ENCODE data around the gene PPP1R1A.

DNA sequence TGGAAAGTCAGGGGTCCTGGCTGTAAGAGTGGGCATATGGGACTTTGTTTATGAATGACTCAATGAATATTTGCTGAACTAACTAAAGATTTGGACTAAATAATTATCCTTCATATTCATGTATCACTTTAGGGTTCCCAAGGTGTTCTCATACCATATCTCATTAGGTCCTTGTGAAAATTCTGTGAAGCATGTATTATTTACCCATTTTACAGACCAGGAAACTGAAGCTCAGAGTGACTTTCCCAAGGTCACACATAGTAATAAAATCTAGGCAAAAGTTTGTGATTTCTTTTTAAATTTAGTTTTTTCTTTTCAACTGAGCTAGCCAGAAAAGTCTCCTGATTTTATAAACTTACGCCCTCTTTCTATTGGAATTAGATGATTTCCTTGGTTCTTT, 29.7 kb downstream of the PPP1R1A start:
- TF ChIP-seq, protein P1, sequence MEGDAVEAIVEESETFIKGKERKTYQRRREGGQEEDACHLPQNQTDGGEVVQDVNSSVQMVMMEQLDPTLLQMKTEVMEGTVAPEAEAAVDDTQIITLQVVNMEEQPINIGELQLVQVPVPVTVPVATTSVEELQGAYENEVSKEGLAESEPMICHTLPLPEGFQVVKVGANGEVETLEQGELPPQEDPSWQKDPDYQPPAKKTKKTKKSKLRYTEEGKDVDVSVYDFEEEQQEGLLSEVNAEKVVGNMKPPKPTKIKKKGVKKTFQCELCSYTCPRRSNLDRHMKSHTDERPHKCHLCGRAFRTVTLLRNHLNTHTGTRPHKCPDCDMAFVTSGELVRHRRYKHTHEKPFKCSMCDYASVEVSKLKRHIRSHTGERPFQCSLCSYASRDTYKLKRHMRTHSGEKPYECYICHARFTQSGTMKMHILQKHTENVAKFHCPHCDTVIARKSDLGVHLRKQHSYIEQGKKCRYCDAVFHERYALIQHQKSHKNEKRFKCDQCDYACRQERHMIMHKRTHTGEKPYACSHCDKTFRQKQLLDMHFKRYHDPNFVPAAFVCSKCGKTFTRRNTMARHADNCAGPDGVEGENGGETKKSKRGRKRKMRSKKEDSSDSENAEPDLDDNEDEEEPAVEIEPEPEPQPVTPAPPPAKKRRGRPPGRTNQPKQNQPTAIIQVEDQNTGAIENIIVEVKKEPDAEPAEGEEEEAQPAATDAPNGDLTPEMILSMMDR (IDR thresholded peaks at IDR 0.05; ENCODE audit: borderline replicate concordance, extremely low read depth, low read length, poor library complexity, severe bottlenecking): no peak
- TF ChIP-seq EZH2 (IDR thresholded peaks at IDR 0.05; ENCODE audit: borderline replicate concordance, low read depth, low read length, severe bottlenecking): no peak

All from DND-41 (cell line).